K562 (cell line): ENCODE measurements around the gene JMJD1C.

ENCODE experiments used
- CREM ChIP-seq: IDR thresholded peaks from 2 replicates; pipeline ENCODE4 v1.6.1; 2014; ENCODE audit warnings: antibody characterized with exemption, low read depth
- EZH2 ChIP-seq: IDR thresholded peaks from 2 replicates; pipeline ENCODE4 v1.6.1; 2012; ENCODE audit warnings: low read depth, mild to moderate bottlenecking, inconsistent platforms, low read length, borderline replicate concordance
- PHF20 ChIP-seq: fragments of 450-650 bp; IDR thresholded peaks from 2 replicates; pipeline ENCODE4 v1.6.1; 2018; ENCODE audit not compliant: partially characterized antibody
- ZNF75A ChIP-seq: fragments of 450-650 bp; formaldehyde crosslinking; IDR thresholded peaks from 2 replicates; pipeline ENCODE4 v1.4.0; 2020; ENCODE audit warnings: mild to moderate bottlenecking
- TF ChIP-seq, protein P1 (sequence below), 3 experiments: IDR thresholded peaks in 2 of 3; conservative IDR thresholded peaks in 1 of 3; 2 replicates each; pipeline ENCODE4 v1.5.1; 2011 to 2012; ENCODE audit warnings: low read length in 3 of 3, mild to moderate bottlenecking in 3 of 3, control low read depth in 2 of 3, improper control_type of control experiment in 1 of 3, inconsistent platforms in 1 of 3, low read depth in 1 of 3, mixed read lengths in 1 of 3, moderate library complexity in 1 of 3; ENCODE audit not compliant: insufficient read depth in 2 of 3

GRCh38 chr10:63425512-63425911 is 40.3 kb downstream of the JMJD1C start:
- TF ChIP-seq CREM = no peak
- TF ChIP-seq PHF20 = no peak
- TF ChIP-seq EZH2 = no peak
- no peak for TF ChIP-seq ZNF75A (CRISPR knock-in tag)
- TF ChIP-seq, protein P1, sequence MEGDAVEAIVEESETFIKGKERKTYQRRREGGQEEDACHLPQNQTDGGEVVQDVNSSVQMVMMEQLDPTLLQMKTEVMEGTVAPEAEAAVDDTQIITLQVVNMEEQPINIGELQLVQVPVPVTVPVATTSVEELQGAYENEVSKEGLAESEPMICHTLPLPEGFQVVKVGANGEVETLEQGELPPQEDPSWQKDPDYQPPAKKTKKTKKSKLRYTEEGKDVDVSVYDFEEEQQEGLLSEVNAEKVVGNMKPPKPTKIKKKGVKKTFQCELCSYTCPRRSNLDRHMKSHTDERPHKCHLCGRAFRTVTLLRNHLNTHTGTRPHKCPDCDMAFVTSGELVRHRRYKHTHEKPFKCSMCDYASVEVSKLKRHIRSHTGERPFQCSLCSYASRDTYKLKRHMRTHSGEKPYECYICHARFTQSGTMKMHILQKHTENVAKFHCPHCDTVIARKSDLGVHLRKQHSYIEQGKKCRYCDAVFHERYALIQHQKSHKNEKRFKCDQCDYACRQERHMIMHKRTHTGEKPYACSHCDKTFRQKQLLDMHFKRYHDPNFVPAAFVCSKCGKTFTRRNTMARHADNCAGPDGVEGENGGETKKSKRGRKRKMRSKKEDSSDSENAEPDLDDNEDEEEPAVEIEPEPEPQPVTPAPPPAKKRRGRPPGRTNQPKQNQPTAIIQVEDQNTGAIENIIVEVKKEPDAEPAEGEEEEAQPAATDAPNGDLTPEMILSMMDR (IDR thresholded peaks at IDR 0.05 in 2 of 3, conservative IDR thresholded peaks at IDR 0.05 in 1 of 3; ENCODE audit: insufficient read depth in 2 of 3, low read depth in 1 of 3, low read length in 3 of 3) = no peak
